CD4-positive, alpha-beta T cell (primary cell): ENCODE measurements around the gene ABCB9. TPM values are rescaled to one million over a fixed set of nuclear protein-coding genes. Genes with fewer than 3 reads are reported as not detected.

Source experiments
- ATAC-seq: fragments of 200-7000 bp; cut with Tn5 transposase; one replicate; pipeline ENCODE4 v1.10.0; 2022; ENCODE audit warnings: mild to moderate bottlenecking; ENCODE audit not compliant: poor library complexity
- CTCF ChIA-PET: fragments of 350-600 bp; sonication (Branson Sonifier 250); formaldehyde crosslinking; loops from one replicate; lab custom pipeline; 2021; ENCODE audit warnings: antibody characterized with exemption, inconsistent platforms; lab: Charles Lee
- POLR2A ChIA-PET: fragments of 350-600 bp; sonication (Branson Sonifier 250); formaldehyde crosslinking; loops from one replicate; lab custom pipeline; 2021; ENCODE audit warnings: antibody characterized with exemption, inconsistent platforms; lab: Charles Lee
- DNase-seq, 14 experiments: peaks; one replicate each; pipeline ENCODE4 v3.0.0-alpha.2; 2013 to 2020; ENCODE audit warnings: mixed read lengths in 2 of 14
- H3K27ac ChIP-seq, 2 donors: one replicate each; pipeline versions ENCODE4 v1.5.1 to v1.7.0; 2013; ENCODE audit warnings: low read length in 2 of 2, low read depth in 1 of 2, mild to moderate bottlenecking in 1 of 2
- H3K27me3 ChIP-seq, 2 experiments: 1 replicate in 1 of 2; 2 replicates in 1 of 2; pipeline versions ENCODE4 v1.6.1 to v1.7.0; 2013; ENCODE audit warnings: low read length in 2 of 2, control low read depth in 1 of 2, mild to moderate bottlenecking in 1 of 2, moderate library complexity in 1 of 2; ENCODE audit not compliant: insufficient read depth in 2 of 2, control insufficient read depth in 1 of 2
- H3K36me3 ChIP-seq: one replicate; pipeline ENCODE4 v1.6.1; 2013; ENCODE audit warnings: low read length, control low read depth; ENCODE audit not compliant: insufficient read depth
- H3K4me1 ChIP-seq: one replicate; pipeline ENCODE4 v1.6.1; 2013; ENCODE audit warnings: low read length, control low read depth; ENCODE audit not compliant: insufficient read depth
- H3K4me3 ChIP-seq: one replicate; pipeline ENCODE4 v1.5.1; 2013; ENCODE audit warnings: mild to moderate bottlenecking, low read length, moderate library complexity
- H3K9me3 ChIP-seq, 2 experiments: 1 replicate in 1 of 2; 2 replicates in 1 of 2; pipeline versions ENCODE4 v1.6.1 to v1.7.0; 2013; ENCODE audit warnings: low read length in 2 of 2, mild to moderate bottlenecking in 2 of 2, control low read depth in 1 of 2, moderate library complexity in 1 of 2; ENCODE audit not compliant: control insufficient read depth in 1 of 2, insufficient read depth in 1 of 2
- H3K27ac Mint-ChIP-seq: one replicate; pipeline ENCODE4 v1.8.0; 2020; ENCODE audit warnings: mixed read lengths
- H3K27me3 Mint-ChIP-seq: one replicate; pipeline ENCODE4 v1.8.0; 2021; ENCODE audit warnings: mixed read lengths
- H3K36me3 Mint-ChIP-seq: one replicate; pipeline ENCODE4 v1.8.0; 2021; ENCODE audit warnings: low read depth, mixed read lengths
- H3K4me1 Mint-ChIP-seq: one replicate; pipeline ENCODE4 v1.8.0; 2021; ENCODE audit warnings: low read depth, mixed read lengths
- H3K4me3 Mint-ChIP-seq: one replicate; pipeline ENCODE4 v1.8.0; 2020; ENCODE audit warnings: mild to moderate bottlenecking, mixed read lengths
- H3K9me3 Mint-ChIP-seq: one replicate; pipeline ENCODE4 v1.8.0; 2020; ENCODE audit warnings: mixed read lengths
- CTCF ChIP-seq: fragments of 200-600 bp; IDR thresholded peaks from one replicate; pipeline ENCODE4 v1.8.0; 2022; ENCODE audit warnings: antibody characterized with exemption, mild to moderate bottlenecking
- intact Hi-C, 2 experiments: fragments of 100-400 bp; cut with DNase I in 1 of 2; cut with micrococcal nuclease in 1 of 2; formaldehyde crosslinking; loops; one replicate each; pipeline versions ENCODE4 v1.15.1 to v1.9.0; 2023 to 2025; cut with DNase I, micrococcal nuclease
- total RNA-seq, 174 experiments: library from RNA in 2 of 174; stranded (reverse) in 2 of 174; gene quantifications; one replicate each; pipeline ENCODE4 v1.2.3 and lab custom pipeline; 2021 to 2026

The ABCB9 gene
- total RNA-seq, 2 experiments from 2014 or later, result 5.4 to 6.2 TPM

GRCh38 chr12:122995503-122996187 is 29.4 kb upstream of the ABCB9 start:
- no peak for TF ChIP-seq CTCF
- Histone ChIP-seq H3K9me3 (no peaks in the 10 kb centered on the region), H3K4me1 (no peaks in the 10 kb centered on the region), H3K27me3 (no peaks in the 10 kb centered on the region), H3K36me3 (peaks cover 23% of the 10 kb centered on the region), H3K27ac (no peak overlapping the region), H3K4me3 (no peak overlapping the region)
- Mint-ChIP-seq H3K9me3 (no peaks in the 10 kb centered on the region), H3K4me3 (no peak overlapping the region), H3K36me3 (peaks cover 8% of the 10 kb centered on the region), H3K27ac (no peak overlapping the region), H3K4me1 (no peaks in the 10 kb centered on the region), H3K27me3 (no peaks in the 10 kb centered on the region)
- ChIA-PET CTCF (no interaction called here), POLR2A (no interaction called here)
- intact Hi-C loops, result no loop called here
- no peak for ATAC-seq
- DNase-seq, result no peak

DNA sequence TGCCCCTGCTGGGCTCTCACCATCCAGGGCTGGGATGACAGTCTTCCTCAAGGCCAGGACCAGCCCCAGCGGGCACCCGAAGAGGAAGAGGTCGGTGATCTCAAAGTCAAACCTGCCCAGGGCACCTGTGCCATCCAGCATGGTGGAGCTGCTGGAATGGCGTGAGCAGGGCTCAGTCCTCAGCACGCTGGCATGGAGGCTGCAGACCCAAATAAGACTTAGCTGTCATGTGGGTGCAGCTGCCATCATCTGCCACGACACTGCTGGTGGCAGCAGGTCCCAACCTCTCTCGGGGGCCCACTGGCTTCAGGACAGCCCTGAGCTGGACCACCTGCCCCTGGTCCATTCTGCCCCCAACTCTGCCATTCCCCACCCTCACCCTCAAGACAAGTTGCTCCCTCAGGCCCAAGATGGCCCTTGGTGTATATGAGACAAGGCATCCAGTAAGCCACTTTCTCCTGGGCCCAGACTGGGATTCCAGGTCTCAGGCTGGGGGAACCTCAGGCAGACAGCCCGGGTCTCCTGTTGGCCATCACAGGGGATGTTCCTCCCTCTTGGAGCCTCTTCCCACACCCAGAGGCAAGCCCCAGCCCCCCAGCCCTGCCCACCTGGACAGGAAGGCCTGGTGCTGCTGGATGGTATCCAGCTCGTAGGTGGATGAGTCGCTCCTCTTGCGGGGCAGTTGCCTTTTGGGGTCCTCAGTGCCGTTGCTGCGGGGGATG is 28.7 kb upstream of the ABCB9 start:
- Histone ChIP-seq H3K27me3 (no peaks in the 10 kb centered on the region), H3K27ac (no peak overlapping the region), H3K4me3 (no peak overlapping the region), H3K36me3 (peaks cover 19% of the 10 kb centered on the region), H3K9me3 (no peaks in the 10 kb centered on the region), H3K4me1 (no peaks in the 10 kb centered on the region)
- H3K9me3 Mint-ChIP-seq, result no peaks in the 10 kb centered on the region
- POLR2A ChIA-PET, result no interaction called here
- no peaks in the 10 kb centered on the region for H3K27me3 Mint-ChIP-seq
- no peaks in the 10 kb centered on the region for H3K4me1 Mint-ChIP-seq
- H3K4me3 Mint-ChIP-seq, result no peak overlapping the region
- ATAC-seq (no peak), DNase-seq (no peak)
- CTCF ChIA-PET, result no interaction called here
- TF ChIP-seq CTCF, result no peak
- intact Hi-C loops, result no loop called here
- H3K27ac Mint-ChIP-seq, result no peak overlapping the region
- peaks cover 1% of the 10 kb centered on the region for H3K36me3 Mint-ChIP-seq

DNA sequence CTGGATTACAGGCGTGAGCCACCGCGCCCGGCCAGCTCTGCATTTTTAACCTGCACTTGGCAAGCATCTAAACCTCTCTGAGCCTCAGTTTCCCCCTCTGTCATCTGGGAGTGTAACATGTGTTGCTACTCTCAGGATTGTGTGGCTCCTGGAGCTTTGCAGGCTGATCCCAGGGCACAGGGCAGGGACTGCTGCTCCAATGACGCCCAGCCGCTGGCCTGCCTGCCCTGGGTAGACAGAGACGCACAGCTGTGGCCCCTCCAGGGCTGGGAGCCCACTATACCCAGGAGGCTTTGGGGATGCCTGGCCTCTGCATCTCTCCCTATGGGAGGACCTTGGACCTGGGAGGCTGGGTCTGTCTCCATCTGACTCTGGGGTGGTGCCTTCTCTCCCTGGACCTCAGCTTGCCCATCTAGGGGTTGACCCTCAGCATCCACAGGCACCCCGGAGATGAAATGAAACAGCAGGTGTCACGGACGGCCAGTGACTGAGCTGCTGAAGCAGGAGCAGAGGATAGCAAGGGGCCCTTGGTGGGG is 27.9 kb upstream of the ABCB9 start:
- Mint-ChIP-seq H3K27ac (no peak overlapping the region), H3K9me3 (no peaks in the 10 kb centered on the region), H3K4me3 (no peak overlapping the region), H3K36me3 (no peaks in the 10 kb centered on the region), H3K27me3 (no peaks in the 10 kb centered on the region), H3K4me1 (no peaks in the 10 kb centered on the region)
- no peak for TF ChIP-seq CTCF
- DNase-seq (no peak), ATAC-seq (no peak)
- H3K4me1 ChIP-seq, result no peaks in the 10 kb centered on the region
- no peaks in the 10 kb centered on the region for H3K9me3 ChIP-seq
- CTCF ChIA-PET, result no interaction called here
- no peak overlapping the region for H3K4me3 ChIP-seq
- intact Hi-C loops, result no loop called here
- POLR2A ChIA-PET, result interaction anchor here (0.5 kb wide), 1 partner anchor 199 kb away, joined by 3 read pairs; no protein-coding TSS in a partner anchor
- no peaks in the 10 kb centered on the region for H3K27me3 ChIP-seq
- H3K36me3 ChIP-seq, result peaks cover 16% of the 10 kb centered on the region
- no peak overlapping the region for H3K27ac ChIP-seq
